ENCODE data around the gene C11orf86.
A peak's percentile ranks its signal among the peaks of the same experiment; 100 is the strongest.
"Not testable (repeated sequence)": the region's sequence is repeated elsewhere in the genome, so short reads cannot be mapped to it uniquely, and the experiment has no call there.

The C11orf86 gene

GRCh38 chr11:66967670-66968425 lies 7.3 kb upstream of the C11orf86 start:
- no peak for DNase-seq

GRCh38 chr11:66969584-66970225 lies 5.4 kb upstream of the C11orf86 start:
- DNase-seq = no peak

- DNase-seq = no peak
Observed at GRCh38 chr11:66970371-66970806, 4.7 kb upstream of the C11orf86 start.

- no peak for DNase-seq
Observed at GRCh38 chr11:66970807-66971442, 4.2 kb upstream of the C11orf86 start.

GRCh38 chr11:66971488-66971887 lies 3.6 kb upstream of the C11orf86 start:
- DNase-seq = no peak

- no peak for DNase-seq
Observed at GRCh38 chr11:66973956-66974580, 1.0 kb upstream of the C11orf86 start.

- DNase-seq = no peak
Observed at GRCh38 chr11:66975405-66976027, 412 bp downstream of the C11orf86 start.

GRCh38 chr11:66976028-66976467 lies 944 bp downstream of the C11orf86 start:
- DNase-seq = no peak

- no peak for DNase-seq
Observed at GRCh38 chr11:66976925-66977324, 1.8 kb downstream of the C11orf86 start.

GRCh38 chr11:66978229-66978628 lies 3.1 kb downstream of the C11orf86 start:
- DNase-seq = no peak

- no peak for DNase-seq
Observed at GRCh38 chr11:66978717-66979116, 3.6 kb downstream of the C11orf86 start.

- DNase-seq = no peak
Observed at GRCh38 chr11:66979336-66979980, 4.4 kb downstream of the C11orf86 start.

GRCh38 chr11:66981976-66982578 lies 7.0 kb downstream of the C11orf86 start:
- peak; percentile 17 for DNase-seq

- DNase-seq = no peak
Observed at GRCh38 chr11:66983275-66983924, 8.3 kb downstream of the C11orf86 start.

- no peak for DNase-seq
Observed at GRCh38 chr11:66985508-66986177, 10.5 kb downstream of the C11orf86 start.

- DNase-seq = no peak
Observed at GRCh38 chr11:66986178-66986545, 11.1 kb downstream of the C11orf86 start.

GRCh38 chr11:66987158-66987620 lies 12.1 kb downstream of the C11orf86 start:
- DNase-seq = no peak

- DNase-seq = no peak
Observed at GRCh38 chr11:66987924-66988637, 13.0 kb downstream of the C11orf86 start.

GRCh38 chr11:66988741-66989140 lies 13.6 kb downstream of the C11orf86 start:
- not testable (repeated sequence) for DNase-seq

GRCh38 chr11:66989360-66989759 lies 14.3 kb downstream of the C11orf86 start:
- DNase-seq = not testable (repeated sequence)
